ENCODE measurements around the gene PCSK5.
"Not testable (repeated sequence)": the region's sequence is repeated elsewhere in the genome, so short reads cannot be mapped to it uniquely, and the experiment has no call there.

Gene PCSK5

GRCh38 chr9:75950998-75951397 is 60.5 kb downstream of the PCSK5 start:
- no peak overlapping the region for H3K4me3 ChIP-seq (ENCODE audit: low read length)
- DNase-seq (ENCODE audit: low read depth, low spot score), result no peak

DNA sequence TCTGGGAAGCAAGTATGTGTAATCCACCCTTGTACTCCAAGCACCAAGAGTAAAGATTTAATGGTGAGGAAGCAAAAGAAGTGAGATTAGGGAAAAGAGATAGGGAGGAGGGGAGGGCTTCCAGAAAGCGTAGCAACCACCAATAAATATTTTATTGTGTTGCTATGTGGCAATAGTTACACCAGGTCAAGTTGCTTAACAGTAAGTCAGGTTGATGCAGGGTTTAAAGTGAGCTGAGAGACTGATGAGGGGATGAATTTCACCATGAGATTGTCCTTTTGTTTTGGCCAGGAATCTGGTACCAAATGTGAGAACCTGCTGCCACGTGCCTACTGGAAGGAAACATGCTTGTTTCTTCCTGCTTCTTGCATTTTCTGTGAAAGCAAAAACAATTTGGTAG is 62.7 kb downstream of the PCSK5 start:
- H3K4me3 ChIP-seq (ENCODE audit: low read length), result no peak overlapping the region
- no peak for DNase-seq (ENCODE audit: low read depth, low spot score)

GRCh38 chr9:75956161-75956560 is 65.7 kb downstream of the PCSK5 start:
- no peak for DNase-seq (ENCODE audit: low read depth, low spot score)
- H3K4me3 ChIP-seq (ENCODE audit: low read length), result no peak overlapping the region

- no peak for DNase-seq (ENCODE audit: low read depth, low spot score)
- H3K4me3 ChIP-seq (ENCODE audit: low read length), result no peak overlapping the region
Measured at GRCh38 chr9:75957116-75957515, 66.6 kb downstream of the PCSK5 start.

GRCh38 chr9:75958226-75958625 is 67.8 kb downstream of the PCSK5 start:
- DNase-seq (ENCODE audit: low read depth, low spot score), result no peak
- no peak overlapping the region for H3K4me3 ChIP-seq (ENCODE audit: low read length)

GRCh38 chr9:75960551-75960950 is 70.1 kb downstream of the PCSK5 start:
- no peak for DNase-seq (ENCODE audit: low read depth, low spot score)

GRCh38 chr9:75962013-75962661 is 71.7 kb downstream of the PCSK5 start:
- H3K4me3 ChIP-seq (ENCODE audit: low read length), result no peak overlapping the region
- DNase-seq (ENCODE audit: low read depth, low spot score), result peak; percentile 79

More at GRCh38 chr9:75960551-75960950, 70.1 kb downstream of the PCSK5 start:
- no peak overlapping the region for H3K4me3 ChIP-seq (ENCODE audit: low read length)

GRCh38 chr9:75962662-75963036 is 72.2 kb downstream of the PCSK5 start:
- no peak for DNase-seq (ENCODE audit: low read depth, low spot score)

GRCh38 chr9:75963321-75963720 is 72.8 kb downstream of the PCSK5 start:
- H3K4me3 ChIP-seq (ENCODE audit: low read length), result not testable (repeated sequence)

More at GRCh38 chr9:75962662-75963036, 72.2 kb downstream of the PCSK5 start:
- no peak overlapping the region for H3K4me3 ChIP-seq (ENCODE audit: low read length)

DNA sequence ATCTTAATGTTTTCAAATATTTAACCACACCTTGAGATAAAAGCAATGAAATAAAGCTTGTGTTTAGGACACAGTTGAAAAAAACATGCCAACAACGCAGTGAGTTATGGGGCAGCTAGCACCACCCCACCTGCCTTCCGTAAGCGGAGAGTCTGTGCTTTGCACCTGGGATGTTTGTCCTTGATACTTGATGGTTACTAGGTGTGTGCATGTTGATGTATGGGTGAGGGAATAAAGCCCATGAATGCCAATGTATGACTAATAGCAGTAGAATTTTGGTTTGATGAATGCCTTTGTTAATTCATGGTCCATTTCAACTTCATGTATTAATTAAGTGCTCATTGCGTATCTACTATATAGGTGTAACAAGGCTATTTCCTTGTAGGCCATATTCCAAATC is 74.0 kb downstream of the PCSK5 start:
- H3K4me3 ChIP-seq (ENCODE audit: low read length), result no peak overlapping the region
- DNase-seq (ENCODE audit: low read depth, low spot score), result no peak

More at GRCh38 chr9:75963321-75963720, 72.8 kb downstream of the PCSK5 start:
- peak; percentile 22 for DNase-seq (ENCODE audit: low read depth, low spot score)

DNA sequence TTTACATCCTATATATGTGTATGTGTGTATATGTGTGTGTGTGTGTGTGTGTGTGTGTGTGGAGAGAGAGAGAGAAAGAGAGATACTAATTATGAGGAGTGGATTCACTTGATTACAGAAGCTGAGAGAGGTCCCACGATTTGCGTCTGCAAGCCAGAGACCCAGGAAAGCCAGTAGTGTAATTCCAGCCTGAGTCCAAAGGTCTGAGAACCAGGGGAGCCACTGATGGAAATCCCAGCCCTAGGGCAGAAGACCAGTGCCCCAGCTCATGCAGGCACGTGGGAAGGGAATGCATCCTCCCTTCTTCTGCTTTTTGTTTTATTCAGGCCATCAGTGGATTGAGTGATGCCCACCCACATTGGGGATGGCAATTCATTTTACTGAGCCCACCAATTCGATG is 74.8 kb downstream of the PCSK5 start:
- no peak overlapping the region for H3K4me3 ChIP-seq (ENCODE audit: low read length)
- no peak for DNase-seq (ENCODE audit: low read depth, low spot score)

DNA sequence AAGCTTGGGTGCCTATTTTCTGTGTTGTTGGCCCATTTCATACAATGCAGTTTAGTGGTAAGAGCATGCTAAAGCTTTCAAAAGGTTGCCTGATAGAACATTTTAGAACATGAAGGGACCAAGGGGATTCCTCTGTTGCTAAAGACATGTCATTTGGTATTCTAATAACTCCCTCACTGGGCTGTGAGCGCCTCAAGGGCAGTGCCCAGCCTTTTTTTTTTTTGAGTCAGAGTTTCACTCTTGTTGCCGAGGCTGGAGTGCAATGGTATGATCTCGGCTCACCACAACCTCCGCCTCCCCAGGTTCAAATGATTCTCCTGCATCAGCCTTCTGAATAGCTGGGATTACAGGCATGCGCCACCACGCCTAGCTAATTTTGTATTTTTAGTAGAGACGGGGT is 77.1 kb downstream of the PCSK5 start:
- DNase-seq (ENCODE audit: low read depth, low spot score), result no peak

GRCh38 chr9:75974016-75974766 is 83.7 kb downstream of the PCSK5 start:
- H3K4me3 ChIP-seq (ENCODE audit: low read length), result no peak overlapping the region
- no peak for DNase-seq (ENCODE audit: low read depth, low spot score)

More for the DNA sequence above, 77.1 kb downstream of the PCSK5 start:
- H3K4me3 ChIP-seq (ENCODE audit: low read length), result no peak overlapping the region

DNA sequence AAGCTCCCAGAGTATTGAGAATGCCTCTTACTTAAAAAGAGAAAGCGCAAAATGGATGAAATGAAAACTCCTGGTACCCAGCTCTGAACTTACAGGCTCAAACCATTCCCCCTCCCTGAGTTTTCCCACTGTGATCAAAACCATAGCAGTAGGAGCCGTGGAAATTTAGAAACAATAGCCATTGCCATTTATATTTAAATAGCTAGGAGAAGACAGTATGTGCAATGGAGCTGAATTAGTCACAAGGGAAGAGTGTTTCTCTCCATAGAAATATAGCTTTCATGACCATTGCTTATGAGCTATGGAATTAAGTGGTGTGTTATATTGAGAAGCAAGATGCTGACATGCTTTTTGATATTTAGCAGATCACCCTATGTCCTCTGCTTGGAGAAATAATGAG is 84.6 kb downstream of the PCSK5 start:
- no peak for DNase-seq (ENCODE audit: low read depth, low spot score)
- no peak overlapping the region for H3K4me3 ChIP-seq (ENCODE audit: low read length)

DNA sequence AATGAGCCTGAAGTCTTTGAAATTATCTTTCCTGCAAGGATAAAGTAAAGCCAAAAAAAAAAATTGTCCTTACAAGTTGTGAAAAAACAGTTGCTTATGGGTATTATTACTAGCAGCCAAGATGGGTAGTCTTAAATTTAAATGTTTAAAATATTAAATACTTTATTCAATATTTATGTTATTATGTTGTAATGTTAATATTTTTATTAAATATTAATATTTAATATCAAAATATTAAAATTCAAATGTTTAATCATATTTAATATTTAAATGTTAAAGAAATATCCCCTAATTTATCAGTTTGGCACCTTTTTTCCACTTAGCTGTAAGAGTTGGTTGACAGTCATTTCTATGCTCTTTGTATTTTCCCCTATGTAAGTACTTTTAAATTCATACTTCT is 86.1 kb downstream of the PCSK5 start:
- DNase-seq (ENCODE audit: low read depth, low spot score), result no peak
- H3K4me3 ChIP-seq (ENCODE audit: low read length), result no peak overlapping the region

- H3K4me3 ChIP-seq (ENCODE audit: low read length), result no peak overlapping the region
- DNase-seq (ENCODE audit: low read depth, low spot score), result peak; percentile 41
Measured at GRCh38 chr9:75979362-75979761, 88.9 kb downstream of the PCSK5 start.

GRCh38 chr9:75983319-75984045 is 93.0 kb downstream of the PCSK5 start:
- no peak overlapping the region for H3K4me3 ChIP-seq (ENCODE audit: low read length)
- no peak for DNase-seq (ENCODE audit: low read depth, low spot score)

DNA sequence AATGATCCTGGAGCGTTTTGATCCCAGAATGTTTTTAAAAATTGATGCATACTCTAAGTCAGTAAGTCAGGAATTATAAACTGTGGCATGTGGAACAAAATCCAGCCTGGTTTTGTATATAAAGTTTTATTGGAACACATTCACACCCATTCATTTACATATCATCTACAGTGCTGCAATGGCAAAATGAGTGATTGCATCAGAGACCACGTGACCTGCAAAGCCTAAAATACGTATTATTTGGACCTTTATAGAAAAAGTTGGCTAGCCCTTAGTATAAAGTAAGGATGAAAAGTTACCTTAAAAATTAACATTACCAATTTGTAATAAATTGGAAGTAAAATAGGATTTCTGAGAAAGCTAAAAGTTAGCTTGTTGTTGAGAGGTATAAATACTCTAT is 95.0 kb downstream of the PCSK5 start:
- no peak for DNase-seq (ENCODE audit: low read depth, low spot score)
- no peak overlapping the region for H3K4me3 ChIP-seq (ENCODE audit: low read length)

DNA sequence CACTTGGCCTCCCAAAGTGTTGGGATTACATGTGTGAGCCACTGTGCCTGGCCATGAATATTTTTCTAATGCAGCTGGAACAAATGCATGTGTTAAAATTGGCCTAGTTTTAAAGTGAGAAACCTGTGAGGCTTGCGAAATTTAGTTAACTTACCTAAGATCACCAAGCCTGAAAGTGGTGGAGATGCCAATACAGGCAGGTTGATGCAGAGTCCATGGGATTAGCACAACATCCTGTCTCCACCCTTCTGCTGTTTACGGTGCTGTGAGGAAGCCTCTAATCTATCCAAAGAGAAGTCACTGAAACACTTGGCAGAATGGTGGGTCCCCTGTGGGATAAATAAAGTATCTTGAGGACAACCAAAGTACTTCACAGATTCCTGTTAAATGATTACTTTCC is 98.2 kb downstream of the PCSK5 start:
- H3K4me3 ChIP-seq (ENCODE audit: low read length), result no peak overlapping the region
- no peak for DNase-seq (ENCODE audit: low read depth, low spot score)

DNA sequence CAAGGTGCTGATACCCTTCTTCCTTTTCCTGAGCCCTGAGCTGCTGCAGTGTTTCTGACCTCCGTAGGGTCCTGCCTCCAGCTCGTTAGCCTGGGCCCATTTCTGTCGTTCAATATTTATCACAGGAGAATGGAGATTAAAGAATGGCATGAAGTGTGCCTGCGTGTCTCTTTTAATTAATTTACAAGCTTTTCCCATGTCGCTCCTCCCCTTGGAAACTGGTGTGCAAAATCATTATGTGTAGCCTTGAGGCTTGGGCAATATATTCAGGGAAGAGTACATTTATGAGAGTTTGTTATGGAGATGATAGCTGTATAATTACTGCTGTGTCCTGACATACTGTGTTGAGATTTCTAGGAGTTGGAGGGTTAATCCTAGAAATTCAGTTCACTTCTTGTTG is 99.7 kb downstream of the PCSK5 start:
- H3K4me3 ChIP-seq (ENCODE audit: low read length), result no peak overlapping the region
- no peak for DNase-seq (ENCODE audit: low read depth, low spot score)

Measured in Jurkat, Clone E6-1 (cell line).